ENCODE measurements around the gene MAP1LC3A. TPM values are rescaled to one million over a fixed set of nuclear protein-coding genes. Genes with fewer than 3 reads are reported as not detected.

Gene MAP1LC3A
- total RNA-seq, 4 donors from 2014 or later: 22.0 to 71.6 (median 63.5) TPM

DNA sequence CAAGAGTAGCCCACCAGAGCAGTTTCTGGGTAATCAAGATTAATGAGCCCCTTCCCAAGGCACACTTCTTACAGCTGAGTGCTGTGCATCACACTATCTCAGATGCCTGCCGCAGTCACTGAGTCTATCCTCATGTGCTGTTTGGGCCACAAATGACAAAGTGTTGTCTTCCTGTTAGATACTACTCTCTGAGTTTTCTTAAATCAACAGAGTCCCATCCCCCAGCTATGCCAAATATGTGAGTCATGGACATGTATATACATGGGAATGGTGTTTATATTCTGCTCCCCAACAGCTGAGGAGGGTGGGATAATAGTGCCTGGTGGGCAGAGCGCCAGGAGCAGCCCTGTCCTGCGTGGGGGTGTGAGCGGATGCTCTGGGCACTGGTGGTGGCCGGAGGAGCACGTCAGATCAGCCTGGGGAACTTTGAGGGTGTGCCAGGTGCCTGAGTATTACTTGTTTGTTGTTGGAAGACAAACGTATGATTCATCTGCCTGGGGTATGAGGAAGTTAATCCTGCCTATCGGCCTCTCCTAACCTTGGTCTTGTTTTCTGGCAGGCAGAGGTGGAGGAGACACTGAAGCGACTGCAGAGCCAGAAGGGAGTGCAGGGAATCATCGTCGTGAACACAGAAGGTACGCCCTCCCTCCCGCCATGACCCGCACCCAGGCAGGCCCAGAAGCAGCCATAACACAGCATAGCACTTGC lies 32.7 kb upstream of the MAP1LC3A start:
- TF ChIP-seq, protein P1, sequence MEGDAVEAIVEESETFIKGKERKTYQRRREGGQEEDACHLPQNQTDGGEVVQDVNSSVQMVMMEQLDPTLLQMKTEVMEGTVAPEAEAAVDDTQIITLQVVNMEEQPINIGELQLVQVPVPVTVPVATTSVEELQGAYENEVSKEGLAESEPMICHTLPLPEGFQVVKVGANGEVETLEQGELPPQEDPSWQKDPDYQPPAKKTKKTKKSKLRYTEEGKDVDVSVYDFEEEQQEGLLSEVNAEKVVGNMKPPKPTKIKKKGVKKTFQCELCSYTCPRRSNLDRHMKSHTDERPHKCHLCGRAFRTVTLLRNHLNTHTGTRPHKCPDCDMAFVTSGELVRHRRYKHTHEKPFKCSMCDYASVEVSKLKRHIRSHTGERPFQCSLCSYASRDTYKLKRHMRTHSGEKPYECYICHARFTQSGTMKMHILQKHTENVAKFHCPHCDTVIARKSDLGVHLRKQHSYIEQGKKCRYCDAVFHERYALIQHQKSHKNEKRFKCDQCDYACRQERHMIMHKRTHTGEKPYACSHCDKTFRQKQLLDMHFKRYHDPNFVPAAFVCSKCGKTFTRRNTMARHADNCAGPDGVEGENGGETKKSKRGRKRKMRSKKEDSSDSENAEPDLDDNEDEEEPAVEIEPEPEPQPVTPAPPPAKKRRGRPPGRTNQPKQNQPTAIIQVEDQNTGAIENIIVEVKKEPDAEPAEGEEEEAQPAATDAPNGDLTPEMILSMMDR (IDR thresholded peaks at IDR 0.05; ENCODE audit: low read depth): no peak

DNA sequence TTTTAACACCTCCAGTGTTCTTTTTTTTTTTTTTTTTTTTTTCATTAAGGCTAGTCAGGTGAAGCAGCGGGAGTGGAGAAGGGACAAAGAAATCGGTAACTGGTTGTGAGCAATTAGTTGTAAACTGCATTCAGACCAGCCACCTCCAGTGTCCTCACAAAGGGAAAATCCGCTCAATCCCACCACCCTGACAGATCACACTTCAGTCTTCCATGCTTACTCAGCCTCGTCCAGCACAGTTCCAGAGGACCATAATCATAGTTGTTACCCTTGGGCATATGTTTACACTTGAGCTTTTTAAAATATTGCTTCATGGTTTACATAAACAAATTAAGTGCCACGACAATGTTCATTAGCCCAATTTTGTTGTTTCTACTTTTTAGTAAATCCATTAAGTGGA lies 32.1 kb upstream of the MAP1LC3A start:
- TF ChIP-seq, protein P1 (IDR thresholded peaks at IDR 0.05; ENCODE audit: low read depth): no peak

DNA sequence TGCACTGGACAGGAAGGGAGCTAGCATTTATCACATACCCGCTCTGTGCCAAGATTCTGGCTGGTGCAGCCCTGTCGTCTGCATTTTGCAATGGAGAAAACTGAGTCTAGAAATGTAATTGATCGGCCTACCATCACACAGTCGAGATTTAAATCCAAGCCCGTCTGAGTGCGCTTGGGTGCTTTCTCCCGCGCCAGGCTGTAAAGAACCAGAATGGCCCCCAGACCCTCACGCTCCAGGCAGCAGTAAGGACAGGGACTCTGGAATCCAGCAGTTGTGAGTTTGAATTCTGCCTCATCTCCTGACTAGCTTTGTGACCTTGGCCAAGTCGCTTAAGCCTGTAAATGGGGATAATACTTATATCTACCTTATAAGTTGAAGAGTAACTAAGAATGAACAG lies 31.5 kb upstream of the MAP1LC3A start:
- TF ChIP-seq, protein P1 (IDR thresholded peaks at IDR 0.05; ENCODE audit: low read depth): no peak

DNA sequence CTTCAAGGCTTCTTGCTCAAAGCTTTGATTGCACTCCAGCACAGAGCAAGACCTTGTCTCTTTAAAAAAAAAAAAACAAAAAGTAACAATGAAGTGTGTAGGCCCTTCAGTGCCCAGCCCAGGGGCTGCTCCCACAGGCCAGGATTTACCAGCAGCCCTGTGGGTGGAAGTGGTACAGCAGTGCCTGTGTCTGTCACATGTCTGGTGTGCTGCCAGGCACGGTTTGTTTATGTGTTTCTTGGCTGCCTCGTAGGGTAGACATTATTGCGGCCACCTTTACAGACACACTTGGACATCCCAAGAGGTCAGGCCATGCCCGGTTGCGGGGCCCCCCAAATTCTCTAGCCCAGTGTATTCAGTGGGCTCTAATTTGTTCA lies 29.6 kb upstream of the MAP1LC3A start:
- TF ChIP-seq, protein P1 (IDR thresholded peaks at IDR 0.05; ENCODE audit: low read depth): no peak

DNA sequence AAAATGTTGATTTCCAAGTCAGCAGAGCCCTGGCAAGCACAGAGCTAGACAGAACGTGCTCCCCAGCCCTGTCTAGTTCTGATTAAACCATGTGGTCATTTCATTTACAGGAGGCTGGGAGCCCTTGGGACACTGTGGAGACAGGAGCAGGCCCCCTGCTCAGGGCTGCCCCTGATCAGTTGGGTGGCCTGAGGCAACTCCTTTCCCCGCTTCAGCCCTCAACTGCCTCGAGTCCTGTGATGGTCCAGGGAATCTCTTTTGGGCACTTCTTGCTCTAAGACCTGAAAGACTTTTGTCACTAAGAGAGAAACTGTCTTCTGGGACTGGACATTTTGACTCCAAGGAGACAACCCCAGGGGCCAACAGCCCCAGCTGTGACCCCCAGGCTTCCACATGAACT lies 28.8 kb upstream of the MAP1LC3A start:
- TF ChIP-seq, protein P1 (IDR thresholded peaks at IDR 0.05; ENCODE audit: low read depth): no peak

DNA sequence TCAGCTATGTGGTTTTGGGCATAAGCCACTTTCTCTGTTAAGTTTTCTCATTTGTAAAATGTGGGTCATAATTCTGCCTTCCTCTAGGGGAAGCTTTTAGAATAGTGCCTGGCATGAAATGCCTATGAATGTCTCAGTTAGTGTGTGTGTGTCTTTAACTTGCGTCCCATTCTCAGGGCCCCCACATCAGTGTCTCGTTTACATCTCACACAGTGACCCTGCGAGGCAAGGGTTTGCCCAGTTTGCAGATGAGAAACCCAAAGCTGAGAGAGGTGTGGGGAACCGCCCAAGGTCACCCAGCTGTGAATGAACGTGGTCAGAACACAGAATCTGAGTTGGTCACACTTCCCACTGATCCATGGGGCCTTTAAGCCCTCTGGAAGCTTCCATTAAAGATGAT lies 28.2 kb upstream of the MAP1LC3A start:
- TF ChIP-seq, protein P1 (IDR thresholded peaks at IDR 0.05; ENCODE audit: low read depth): no peak

DNA sequence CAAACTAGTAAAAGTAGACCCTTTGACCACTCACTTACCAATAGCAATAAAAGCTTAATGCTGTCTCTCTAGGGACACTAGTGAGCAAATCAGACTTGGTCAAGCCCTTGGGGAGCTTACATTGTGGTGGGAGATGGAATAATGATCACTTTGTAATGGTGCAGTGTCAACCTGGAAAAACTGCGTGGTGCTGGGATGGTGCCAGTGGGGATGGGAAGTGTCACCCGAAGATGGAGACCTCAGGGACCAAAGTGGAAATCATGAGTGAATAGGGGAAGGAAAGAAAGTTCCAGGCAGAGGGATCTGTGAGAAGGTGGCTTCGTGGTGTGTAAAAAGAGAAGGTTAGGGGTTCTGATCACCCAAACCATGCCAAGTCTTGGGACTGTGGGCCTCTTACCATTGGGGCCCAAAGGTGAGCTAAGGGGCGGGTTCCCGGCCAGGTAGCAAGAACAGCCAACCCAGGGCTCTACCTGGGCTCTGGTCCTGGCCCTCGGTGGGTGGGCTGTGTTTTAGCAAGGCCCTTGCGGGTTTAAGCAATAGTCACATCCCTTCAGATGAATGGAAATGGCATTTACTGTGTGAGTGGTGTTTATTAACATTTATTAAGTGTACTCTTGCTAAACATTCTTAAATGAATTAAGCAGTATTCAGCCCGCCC lies 26.8 kb upstream of the MAP1LC3A start:
- TF ChIP-seq, protein P1 (IDR thresholded peaks at IDR 0.05; ENCODE audit: low read depth): no peak

Measured in subcutaneous adipose tissue (tissue), 4 donors.